ENCODE results near the gene CHMP2A. TPM values are rescaled to one million over a fixed set of nuclear protein-coding genes. Genes with fewer than 3 reads are reported as not detected.

Gene CHMP2A
- total RNA-seq, 1 experiment from 2014 or later: 191 TPM

DNA sequence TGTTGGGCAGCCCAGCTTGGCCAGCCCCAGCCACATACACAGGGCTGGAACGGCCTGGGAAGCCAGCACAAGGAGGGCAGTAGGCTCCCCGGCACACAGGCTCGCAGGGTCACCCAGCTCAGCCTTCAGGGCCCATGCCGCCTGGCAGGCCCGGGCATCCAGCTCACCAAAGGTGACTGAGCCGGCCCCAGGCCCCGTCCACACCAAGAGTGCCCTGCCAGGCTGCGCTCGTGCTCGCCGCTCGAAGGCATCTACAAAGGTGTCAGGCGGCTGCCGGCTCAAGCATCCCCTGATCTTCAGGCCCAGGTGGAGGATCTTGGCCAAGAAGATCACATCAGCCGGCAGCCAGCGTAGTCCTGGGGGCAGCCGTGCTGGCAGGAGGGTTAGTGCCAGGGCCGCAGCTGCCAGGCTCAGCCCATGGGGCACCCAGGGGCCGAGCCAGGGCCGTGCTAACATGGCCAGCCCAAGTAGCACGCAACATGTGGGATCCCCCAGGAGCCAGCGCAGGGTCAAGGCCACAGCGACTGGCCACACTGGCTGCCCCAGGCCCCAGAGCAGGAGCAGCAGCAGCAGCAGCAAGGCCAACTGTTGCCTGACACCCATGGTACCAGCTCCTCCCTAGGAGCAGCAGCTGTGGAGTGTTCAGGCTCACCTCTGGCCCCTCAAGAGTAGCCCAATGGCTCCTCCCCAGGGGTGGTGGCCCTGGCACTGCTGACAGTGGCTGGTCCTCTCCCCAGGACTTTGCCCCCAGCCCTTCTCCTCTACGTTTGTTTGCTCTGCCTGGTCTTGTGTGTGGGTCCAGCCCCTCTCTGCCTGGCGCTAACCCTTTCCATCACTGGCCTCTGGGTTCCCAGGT, 43.3 kb downstream of the CHMP2A start, which contains the start of gene SLC27A5:
SLC27A5 (minus strand) TSS at position 640 of the 856 bp plus-strand sequence; CDS start at position 603, 37 bp downstream.
- ATAC-seq: no peak
- Histone ChIP-seq H3K27me3 (ENCODE audit: control insufficient read depth, insufficient read depth, low read length) (no peaks in the 10 kb centered on the region), H3K36me3 (ENCODE audit: control insufficient read depth, insufficient read depth, low read length) (peaks cover 3% of the 10 kb centered on the region; the same call in 1 of the 2 replicates), H3K4me1 (ENCODE audit: control insufficient read depth, insufficient read depth, low read length) (peaks cover 18% of the 10 kb centered on the region), H3K4me3 (ENCODE audit: low read depth in 2 of 2, low read length in 2 of 2) (no peak within 1 kb of the TSS), H3K27ac (ENCODE audit: low read length) (no peak within 1 kb of the TSS), H3K9me3 (ENCODE audit: control insufficient read depth, insufficient read depth, low read depth, low read length) (no peaks in the 10 kb centered on the region)
- ChIA-PET CTCF (no interaction called here), POLR2A (no interaction called here)
- DNase-seq (ENCODE audit: low read depth, low spot score): no peak
- in situ Hi-C loops (cut with HindIII; ENCODE audit: low pct_unique_long_range_greater_than_20kb, low sequenced_read_pairs): no loop called here
- TF ChIP-seq POLR2AphosphoS5 (IDR thresholded peaks at IDR 0.05; ENCODE audit: low read depth, low read length): 0 out of 2 replicates have a peak, but pooled peaks have one; percentile 18
- TF ChIP-seq, protein P1, sequence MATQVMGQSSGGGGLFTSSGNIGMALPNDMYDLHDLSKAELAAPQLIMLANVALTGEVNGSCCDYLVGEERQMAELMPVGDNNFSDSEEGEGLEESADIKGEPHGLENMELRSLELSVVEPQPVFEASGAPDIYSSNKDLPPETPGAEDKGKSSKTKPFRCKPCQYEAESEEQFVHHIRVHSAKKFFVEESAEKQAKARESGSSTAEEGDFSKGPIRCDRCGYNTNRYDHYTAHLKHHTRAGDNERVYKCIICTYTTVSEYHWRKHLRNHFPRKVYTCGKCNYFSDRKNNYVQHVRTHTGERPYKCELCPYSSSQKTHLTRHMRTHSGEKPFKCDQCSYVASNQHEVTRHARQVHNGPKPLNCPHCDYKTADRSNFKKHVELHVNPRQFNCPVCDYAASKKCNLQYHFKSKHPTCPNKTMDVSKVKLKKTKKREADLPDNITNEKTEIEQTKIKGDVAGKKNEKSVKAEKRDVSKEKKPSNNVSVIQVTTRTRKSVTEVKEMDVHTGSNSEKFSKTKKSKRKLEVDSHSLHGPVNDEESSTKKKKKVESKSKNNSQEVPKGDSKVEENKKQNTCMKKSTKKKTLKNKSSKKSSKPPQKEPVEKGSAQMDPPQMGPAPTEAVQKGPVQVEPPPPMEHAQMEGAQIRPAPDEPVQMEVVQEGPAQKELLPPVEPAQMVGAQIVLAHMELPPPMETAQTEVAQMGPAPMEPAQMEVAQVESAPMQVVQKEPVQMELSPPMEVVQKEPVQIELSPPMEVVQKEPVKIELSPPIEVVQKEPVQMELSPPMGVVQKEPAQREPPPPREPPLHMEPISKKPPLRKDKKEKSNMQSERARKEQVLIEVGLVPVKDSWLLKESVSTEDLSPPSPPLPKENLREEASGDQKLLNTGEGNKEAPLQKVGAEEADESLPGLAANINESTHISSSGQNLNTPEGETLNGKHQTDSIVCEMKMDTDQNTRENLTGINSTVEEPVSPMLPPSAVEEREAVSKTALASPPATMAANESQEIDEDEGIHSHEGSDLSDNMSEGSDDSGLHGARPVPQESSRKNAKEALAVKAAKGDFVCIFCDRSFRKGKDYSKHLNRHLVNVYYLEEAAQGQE (IDR thresholded peaks at IDR 0.05; ENCODE audit: insufficient read depth in 1 of 2, low read depth in 2 of 2, low read length in 1 of 2): no peak
- TF ChIP-seq, protein P2, sequence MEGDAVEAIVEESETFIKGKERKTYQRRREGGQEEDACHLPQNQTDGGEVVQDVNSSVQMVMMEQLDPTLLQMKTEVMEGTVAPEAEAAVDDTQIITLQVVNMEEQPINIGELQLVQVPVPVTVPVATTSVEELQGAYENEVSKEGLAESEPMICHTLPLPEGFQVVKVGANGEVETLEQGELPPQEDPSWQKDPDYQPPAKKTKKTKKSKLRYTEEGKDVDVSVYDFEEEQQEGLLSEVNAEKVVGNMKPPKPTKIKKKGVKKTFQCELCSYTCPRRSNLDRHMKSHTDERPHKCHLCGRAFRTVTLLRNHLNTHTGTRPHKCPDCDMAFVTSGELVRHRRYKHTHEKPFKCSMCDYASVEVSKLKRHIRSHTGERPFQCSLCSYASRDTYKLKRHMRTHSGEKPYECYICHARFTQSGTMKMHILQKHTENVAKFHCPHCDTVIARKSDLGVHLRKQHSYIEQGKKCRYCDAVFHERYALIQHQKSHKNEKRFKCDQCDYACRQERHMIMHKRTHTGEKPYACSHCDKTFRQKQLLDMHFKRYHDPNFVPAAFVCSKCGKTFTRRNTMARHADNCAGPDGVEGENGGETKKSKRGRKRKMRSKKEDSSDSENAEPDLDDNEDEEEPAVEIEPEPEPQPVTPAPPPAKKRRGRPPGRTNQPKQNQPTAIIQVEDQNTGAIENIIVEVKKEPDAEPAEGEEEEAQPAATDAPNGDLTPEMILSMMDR (IDR thresholded peaks at IDR 0.05): no peak
- no TSS peak for BruUV-seq (replicated peaks)
- intact Hi-C loops (cut with micrococcal nuclease; ENCODE audit: unreplicated experiment): no loop called here

DNA sequence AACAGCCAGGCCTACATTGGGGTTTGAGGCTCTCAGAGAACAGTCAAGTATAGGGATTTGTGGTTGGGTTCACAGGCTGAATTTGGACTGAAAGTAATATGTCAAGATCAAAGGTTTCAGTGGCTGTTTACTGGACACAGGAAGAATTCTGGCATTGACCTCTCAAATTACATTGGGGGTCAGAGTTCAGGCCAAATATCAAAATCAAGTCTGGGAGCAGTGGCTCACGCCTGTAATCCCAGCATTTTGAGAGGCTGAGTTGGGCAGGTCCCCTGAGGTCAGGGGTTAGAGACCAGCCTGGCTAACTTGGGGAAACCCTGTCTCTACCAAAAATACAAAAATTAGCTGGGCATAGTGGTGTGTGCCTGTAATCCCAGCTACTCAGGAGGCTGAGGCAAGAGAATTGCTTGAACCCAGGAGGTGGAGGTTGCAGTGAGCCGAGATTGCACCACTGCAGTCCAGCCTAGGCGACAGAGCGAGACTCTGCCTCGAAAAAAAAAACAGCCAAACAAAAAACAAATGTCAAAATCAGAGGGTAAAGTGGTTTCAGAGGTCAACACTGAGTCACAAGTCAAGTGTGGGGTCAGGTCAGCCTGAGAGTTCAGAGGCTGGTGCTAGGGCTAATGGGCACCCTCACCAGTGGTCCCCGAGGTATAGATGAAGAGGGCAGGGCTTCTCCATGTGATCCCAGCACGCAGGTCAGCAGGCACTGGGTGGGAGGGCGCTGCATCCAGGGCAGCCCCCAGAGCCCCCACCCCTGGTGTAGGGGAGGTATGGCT, 44.6 kb downstream of the CHMP2A start:
- ATAC-seq (no peak), DNase-seq (ENCODE audit: low read depth, low spot score) (no peak)
- intact Hi-C loops (cut with micrococcal nuclease; ENCODE audit: unreplicated experiment): no loop called here
- BruUV-seq (replicated peaks): no TSS peak
- peaks cover 10% of the 10 kb centered on the region for H3K4me1 ChIP-seq (ENCODE audit: control insufficient read depth, insufficient read depth, low read length)
- H3K4me3 ChIP-seq (ENCODE audit: low read depth in 2 of 2, low read length in 2 of 2): no peak overlapping the region
- H3K9me3 ChIP-seq (ENCODE audit: control insufficient read depth, insufficient read depth, low read depth, low read length): no peaks in the 10 kb centered on the region
- H3K27ac ChIP-seq (ENCODE audit: low read length): no peak overlapping the region
- H3K36me3 ChIP-seq (ENCODE audit: control insufficient read depth, insufficient read depth, low read length): peaks cover 3% of the 10 kb centered on the region; the same call in 1 of the 2 replicates
- CTCF ChIA-PET: interaction anchor here (0.7 kb wide), 1 partner anchor 45 kb away, joined by 4 read pairs; the partner anchor contains the start of gene CHMP2A
- POLR2A ChIA-PET: no interaction called here
- TF ChIP-seq, protein P1 (IDR thresholded peaks at IDR 0.05; ENCODE audit: insufficient read depth in 1 of 2, low read depth in 2 of 2, low read length in 1 of 2): no peak
- no peak for TF ChIP-seq TCF7L2 (IDR thresholded peaks at IDR 0.05; ENCODE audit: low read depth, low read length)
- TF ChIP-seq, protein P2 (IDR thresholded peaks at IDR 0.05): no peak
- no peak for TF ChIP-seq SIN3A (IDR thresholded peaks at IDR 0.05; ENCODE audit: borderline replicate concordance, insufficient read depth, low read depth, low read length)
- no peak for TF ChIP-seq POLR2AphosphoS5 (IDR thresholded peaks at IDR 0.05; ENCODE audit: low read depth, low read length)
- H3K27me3 ChIP-seq (ENCODE audit: control insufficient read depth, insufficient read depth, low read length): no peaks in the 10 kb centered on the region
- in situ Hi-C loops (cut with HindIII; ENCODE audit: low pct_unique_long_range_greater_than_20kb, low sequenced_read_pairs): no loop called here
